ENCODE measurements around the gene PPP2R1B. TPM values are rescaled to one million over a fixed set of nuclear protein-coding genes. Genes with fewer than 3 reads are reported as not detected.

The PPP2R1B gene
- total RNA-seq, 1 experiment from 2014 or later = 105 TPM

DNA sequence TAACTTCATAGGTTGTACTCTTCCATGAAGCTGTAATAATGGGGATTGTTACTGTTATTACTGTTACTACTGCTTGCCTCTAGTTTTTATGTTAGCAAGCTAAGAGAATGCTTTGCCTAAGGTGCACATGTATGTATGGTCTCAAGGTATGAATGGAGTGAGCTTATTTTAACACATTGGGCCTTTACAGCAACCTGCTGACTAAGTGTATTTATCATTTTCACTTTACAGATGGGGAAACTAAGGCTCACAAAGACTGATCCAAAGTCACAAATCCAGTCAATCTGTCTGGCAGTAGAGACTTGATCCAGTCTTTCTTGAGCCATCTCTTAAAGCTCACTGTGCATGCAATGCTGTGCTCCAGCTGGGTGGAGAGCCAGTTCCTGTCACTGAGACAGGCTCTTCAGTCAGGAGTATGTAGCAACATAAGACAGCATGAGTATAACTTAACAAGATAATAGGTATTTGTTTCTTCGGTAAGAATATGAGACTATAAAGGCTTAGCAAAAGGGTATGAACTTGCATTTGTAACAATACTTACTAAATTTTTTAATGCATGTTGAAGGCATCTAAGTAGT, 66.5 kb downstream of the PPP2R1B start:
- H3K56ac ChIP-seq (ENCODE audit: insufficient read length, low read depth, low read length) = no peak overlapping the region
- H3K27me3 Mint-ChIP-seq (ENCODE audit: low read depth) = no peaks in the 10 kb centered on the region
- H3K79me2 ChIP-seq (ENCODE audit: insufficient read depth, low read length) = no peaks in the 10 kb centered on the region
- H3K9me3 Mint-ChIP-seq = no peaks in the 10 kb centered on the region
- no peak overlapping the region for H3K23ac ChIP-seq (ENCODE audit: insufficient read length, low read depth, low read length)
- H4K5ac ChIP-seq (ENCODE audit: insufficient read length, low read depth, low read length) = no peak overlapping the region
- H3K14ac ChIP-seq (ENCODE audit: insufficient read depth, low read length) = no peak overlapping the region
- peaks cover 13 to 17% of the 10 kb centered on the region in 2 experiments for H3K4me1 Mint-ChIP-seq
- no peak overlapping the region for H3T11ph ChIP-seq (ENCODE audit: low read length)
- H3K18ac ChIP-seq (ENCODE audit: insufficient read length, low read depth, low read length) = no peak overlapping the region
- no peak overlapping the region for H4K91ac ChIP-seq (ENCODE audit: insufficient read length, low read depth, low read length)
- H3K4me3 Mint-ChIP-seq = no peak overlapping the region
- H2BK15ac ChIP-seq (ENCODE audit: low read depth, low read length) = no peak overlapping the region
- no peak overlapping the region for H2AFZ ChIP-seq (ENCODE audit: low read length)
- H2AK5ac ChIP-seq (ENCODE audit: insufficient read length, low read length) = no peak overlapping the region
- H3K27ac ChIP-seq (ENCODE audit: insufficient read length, low read depth, low read length) = no peak overlapping the region
- no peak overlapping the region for H3K27ac Mint-ChIP-seq
- no peak overlapping the region for H2BK20ac ChIP-seq (ENCODE audit: low read depth, low read length, poor library complexity, severe bottlenecking)
- no peak for DNase-seq
- H3K27me3 ChIP-seq (ENCODE audit: insufficient read depth, low read length) = no peaks in the 10 kb centered on the region
- no peak overlapping the region for H2BK12ac ChIP-seq (ENCODE audit: insufficient read length, low read depth, low read length)
- H3K4me2 ChIP-seq (ENCODE audit: insufficient read depth, insufficient read length, low read length) = no peak overlapping the region
- peaks cover 0 to under 1% (median 0%) of the 10 kb centered on the region in 3 experiments; a peak in 1 of 7 replicates for H3K36me3 Mint-ChIP-seq (ENCODE audit: insufficient read depth in 1 of 3, low read depth in 3 of 3)
- no peak overlapping the region for H2BK120ac ChIP-seq (ENCODE audit: low read depth, low read length, poor library complexity, severe bottlenecking)
- H3K4ac ChIP-seq (ENCODE audit: low read depth, low read length) = no peak overlapping the region
- H4K20me1 ChIP-seq (ENCODE audit: control insufficient read depth, insufficient read depth, insufficient read length) = no peaks in the 10 kb centered on the region
- no peaks in the 10 kb centered on the region for H3K23me2 ChIP-seq (ENCODE audit: insufficient read length, low read depth, low read length, poor library complexity, severe bottlenecking)
- H3K4me1 ChIP-seq (ENCODE audit: insufficient read depth, low read length) = peaks cover 4% of the 10 kb centered on the region; the same call in 1 of the 2 replicates
- WGBS (ENCODE audit: extremely low coverage, insufficient read length, low lambda C conversion rate) = no CpG with 5 or more reads among the region's 1 CpG
- H4K8ac ChIP-seq (replicated peaks; ENCODE audit: insufficient read length, low read depth, low read length) = no peak overlapping the region
- no peaks in the 10 kb centered on the region for H3K79me1 ChIP-seq (ENCODE audit: insufficient read depth, low read depth, low read length, poor library complexity, severe bottlenecking)
- TF ChIP-seq, protein P1, sequence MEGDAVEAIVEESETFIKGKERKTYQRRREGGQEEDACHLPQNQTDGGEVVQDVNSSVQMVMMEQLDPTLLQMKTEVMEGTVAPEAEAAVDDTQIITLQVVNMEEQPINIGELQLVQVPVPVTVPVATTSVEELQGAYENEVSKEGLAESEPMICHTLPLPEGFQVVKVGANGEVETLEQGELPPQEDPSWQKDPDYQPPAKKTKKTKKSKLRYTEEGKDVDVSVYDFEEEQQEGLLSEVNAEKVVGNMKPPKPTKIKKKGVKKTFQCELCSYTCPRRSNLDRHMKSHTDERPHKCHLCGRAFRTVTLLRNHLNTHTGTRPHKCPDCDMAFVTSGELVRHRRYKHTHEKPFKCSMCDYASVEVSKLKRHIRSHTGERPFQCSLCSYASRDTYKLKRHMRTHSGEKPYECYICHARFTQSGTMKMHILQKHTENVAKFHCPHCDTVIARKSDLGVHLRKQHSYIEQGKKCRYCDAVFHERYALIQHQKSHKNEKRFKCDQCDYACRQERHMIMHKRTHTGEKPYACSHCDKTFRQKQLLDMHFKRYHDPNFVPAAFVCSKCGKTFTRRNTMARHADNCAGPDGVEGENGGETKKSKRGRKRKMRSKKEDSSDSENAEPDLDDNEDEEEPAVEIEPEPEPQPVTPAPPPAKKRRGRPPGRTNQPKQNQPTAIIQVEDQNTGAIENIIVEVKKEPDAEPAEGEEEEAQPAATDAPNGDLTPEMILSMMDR (conservative IDR thresholded peaks at IDR 0.05) = no peak
- no peak overlapping the region for H3K9ac ChIP-seq (ENCODE audit: extremely low read depth, insufficient read length, low read length)
- H3K9me3 ChIP-seq (ENCODE audit: control insufficient read depth, low read depth, low read length) = no peaks in the 10 kb centered on the region
- H2BK5ac ChIP-seq (ENCODE audit: insufficient read length, low read length) = no peak overlapping the region
